ENCODE results near the gene KIT. TPM values are rescaled to one million over a fixed set of nuclear protein-coding genes. Genes with fewer than 3 reads are reported as not detected.

KIT gene
- total and polyA plus RNA-seq, 2 of the 4 experiments (the other 2 are of a cell fraction): 3.3 to 5.9 TPM

GRCh38 chr4:54687887-54688841 is 30.4 kb downstream of the KIT start:
- Histone ChIP-seq H3K27ac (ENCODE audit: insufficient read depth, low read length) (no peak overlapping the region), H3K4me2 (ENCODE audit: low read depth, low read length) (no peak overlapping the region), H2AK9ac (replicated peaks; ENCODE audit: low read depth, low read length, poor library complexity) (no peak overlapping the region), H3K18ac (ENCODE audit: low read depth, low read length) (no peak overlapping the region), H4K20me1 (ENCODE audit: insufficient read depth, low read length) (no peaks in the 10 kb centered on the region), H4K91ac (ENCODE audit: insufficient read depth, low read depth, low read length) (no peak overlapping the region), H4K8ac (ENCODE audit: low read depth in 2 of 2, low read length in 2 of 2) (no peak overlapping the region), H2AK5ac (ENCODE audit: low read depth, low read length) (no peak overlapping the region), H2BK5ac (ENCODE audit: low read depth, low read length, poor library complexity, severe bottlenecking) (no peak overlapping the region), H3K4ac (ENCODE audit: low read depth, low read length) (no peak overlapping the region), H3K14ac (replicated peaks; ENCODE audit: low read depth, low read length) (no peak overlapping the region), H2BK20ac (ENCODE audit: low read depth, low read length) (no peak overlapping the region), H3K9ac (ENCODE audit: low read depth, low read length) (no peak overlapping the region), H3K4me3 (ENCODE audit: insufficient read depth, low read depth, low read length) (no peak overlapping the region), H2AFZ (replicated peaks; ENCODE audit: low read length, poor library complexity) (no peak overlapping the region), H3K9me1 (ENCODE audit: insufficient read depth, low read length) (no peaks in the 10 kb centered on the region; the same call in 1 of the 2 replicates), H3K36me3 (ENCODE audit: control insufficient read depth, insufficient read depth, low read length) (no peaks in the 10 kb centered on the region), H3K23ac (ENCODE audit: low read depth, low read length) (no peak overlapping the region), H2BK120ac (ENCODE audit: low read depth, low read length) (no peak overlapping the region), H3K56ac (ENCODE audit: extremely low read depth, insufficient read depth, low read length) (no peak overlapping the region), H3K9me3 (ENCODE audit: control insufficient read depth, insufficient read depth, low read length) (no peaks in the 10 kb centered on the region), H2BK15ac (ENCODE audit: low read depth, low read length) (no peak overlapping the region), H3K79me1 (ENCODE audit: low read depth in 1 of 2, low read length in 2 of 2) (peaks cover 0 to 5% of the 10 kb centered on the region in 2 experiments; a peak in 1 of 4 replicates), H4K5ac (ENCODE audit: low read depth, low read length) (no peak overlapping the region), H3K27me3 (ENCODE audit: control insufficient read depth, insufficient read depth, low read length) (no peaks in the 10 kb centered on the region), H3K4me1 (ENCODE audit: control insufficient read depth, insufficient read depth, low read length) (no peaks in the 10 kb centered on the region)
- peak; percentile 4 for DNase-seq
- no peak for ATAC-seq (ENCODE audit: low read depth)
- BruUV-seq (replicated peaks): no TSS peak
- WGBS, 2 experiments (ENCODE audit: extremely low coverage in 2 of 2, insufficient read length in 1 of 2): no CpG with 5 or more reads among the region's 11 CpGs
- ChIA-PET CTCF (interaction anchor here (0.7 to 1.3 kb wide), 2 partner anchors 9 to 428 kb away, joined by 3 to 4 read pairs; no protein-coding TSS in a partner anchor), POLR2A (ENCODE audit: unreplicated experiment) (no interaction called here)
- dilution Hi-C loops (cut with HindIII; ENCODE audit: low sequenced_read_pairs, unreplicated experiment): no loop called here
- in situ Hi-C loops (cut with MboI; ENCODE audit: low sequenced_read_pairs): no loop called here
- intact Hi-C loops (cut with micrococcal nuclease): no loop called here
- TF ChIP-seq FOS (IDR thresholded peaks at IDR 0.05; ENCODE audit: low read depth, low read length) (no peak), SMC3 (IDR thresholded peaks at IDR 0.05; ENCODE audit: low read depth, low read length) (no peak), CTCF (conservative IDR thresholded peaks at IDR 0.05; ENCODE audit: low read depth, low read length) (no peak), RCOR1 (IDR thresholded peaks at IDR 0.05; ENCODE audit: insufficient replicate concordance, low read length) (no peak), MAZ (IDR thresholded peaks at IDR 0.05; ENCODE audit: borderline replicate concordance, low read depth, low read length) (no peak), CHD1 (IDR thresholded peaks at IDR 0.05; ENCODE audit: low read depth, low read length) (no peak), MXI1 (IDR thresholded peaks at IDR 0.05; ENCODE audit: borderline replicate concordance, low read depth, low read length) (no peak), CEBPB (IDR thresholded peaks at IDR 0.05; ENCODE audit: low read depth, low read length) (no peak), BHLHE40 (IDR thresholded peaks at IDR 0.05; ENCODE audit: low read depth, low read length) (no peak), RAD21 (IDR thresholded peaks at IDR 0.05; ENCODE audit: low read length) (no peak), POLR2A (IDR thresholded peaks at IDR 0.05; ENCODE audit: low read depth, low read length) (no peak), USF2 (IDR thresholded peaks at IDR 0.05; ENCODE audit: low read depth, low read length) (no peak), MAFK (IDR thresholded peaks at IDR 0.05; ENCODE audit: low read depth, low read length) (no peak), ELK1 (IDR thresholded peaks at IDR 0.05; ENCODE audit: borderline replicate concordance, low read depth, low read length) (no peak)

All from IMR-90 (cell line).